A549 (cell line): ENCODE results near the gene NAV3.

Source experiments
- GATA3 ChIP-seq: IDR thresholded peaks from 2 replicates; pipeline ENCODE4 v1.6.1; 2012; ENCODE audit warnings: borderline replicate concordance
- HOXA7 ChIP-seq: fragments of 250-450 bp; sonication (Bioruptor Pico); IDR thresholded peaks from 2 replicates; pipeline ENCODE4 v1.5.0; 2020; ENCODE audit warnings: mild to moderate bottlenecking, moderate library complexity
- JUNB ChIP-seq: fragments of >200 bp; sonication (Bioruptor Twin); formaldehyde crosslinking; IDR thresholded peaks from 2 replicates; pipeline ENCODE4 v1.6.1; 2016
- KDM1A ChIP-seq: fragments of 200-600 bp; sonication (generic); IDR thresholded peaks from 2 replicates; pipeline ENCODE4 v1.6.1; 2016; ENCODE audit warnings: low read depth, mild to moderate bottlenecking
- NFE2L2 ChIP-seq: fragments of 150-350 bp; conservative IDR thresholded peaks from 2 replicates; pipeline ENCODE4 v1.6.1; 2014; ENCODE audit warnings: low read length
- PHF8 ChIP-seq: fragments of 200-600 bp; sonication (generic); IDR thresholded peaks from 2 replicates; pipeline ENCODE4 v1.6.1; 2016; ENCODE audit warnings: low read depth, mild to moderate bottlenecking, antibody characterized with exemption, moderate library complexity, borderline replicate concordance
- POLR2A ChIP-seq: IDR thresholded peaks from 2 replicates; pipeline ENCODE4 v1.6.1; 2012; ENCODE audit warnings: mild to moderate bottlenecking, low read length
- RFX5 ChIP-seq: fragments of 450-650 bp; IDR thresholded peaks from 2 replicates; pipeline ENCODE4 v1.7.1; 2014; ENCODE audit warnings: antibody characterized with exemption, mild to moderate bottlenecking, moderate library complexity
- SMC3 ChIP-seq: fragments of >200 bp; sonication (Bioruptor Twin); formaldehyde crosslinking; IDR thresholded peaks from 3 replicates; pipeline ENCODE4 v1.6.1; 2018; ENCODE audit warnings: inconsistent platforms
- TP53 ChIP-seq: fragments of 250-450 bp; sonication (Bioruptor Pico); IDR thresholded peaks from 2 replicates; pipeline ENCODE4 v1.5.0; 2021; ENCODE audit warnings: mild to moderate bottlenecking, moderate library complexity
- USF2 ChIP-seq: fragments of 450-650 bp; IDR thresholded peaks from 2 replicates; pipeline ENCODE4 v1.6.1; 2014; ENCODE audit warnings: antibody characterized with exemption
- TF ChIP-seq, protein P1 (sequence below): fragments of >200 bp; sonication (Bioruptor Twin); formaldehyde crosslinking; IDR thresholded peaks from 3 replicates; pipeline ENCODE4 v1.5.1; 2016
- TF ChIP-seq, protein P2 (sequence below): IDR thresholded peaks from 2 replicates; pipeline ENCODE4 v1.6.1; 2012

DNA sequence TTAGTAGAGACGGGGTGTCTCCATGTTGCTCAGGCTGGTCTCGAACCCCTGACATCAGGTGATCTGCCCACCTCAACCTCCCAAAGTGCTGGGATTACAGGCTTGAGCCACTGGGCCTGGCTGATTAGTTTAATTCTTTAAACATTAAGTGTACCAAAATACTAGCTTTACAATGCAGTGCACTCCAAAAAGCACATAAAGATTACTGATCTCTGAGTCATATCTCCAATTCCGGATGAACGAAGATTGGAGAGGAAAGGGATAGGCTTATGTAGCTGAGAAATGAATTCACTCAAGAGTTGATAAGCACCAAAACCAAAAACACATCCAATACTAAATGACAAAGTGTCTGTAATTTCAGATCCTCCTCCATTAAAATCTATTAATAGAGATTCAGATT lies 15.1 kb downstream of the NAV3 start:
- TF ChIP-seq, protein P1, sequence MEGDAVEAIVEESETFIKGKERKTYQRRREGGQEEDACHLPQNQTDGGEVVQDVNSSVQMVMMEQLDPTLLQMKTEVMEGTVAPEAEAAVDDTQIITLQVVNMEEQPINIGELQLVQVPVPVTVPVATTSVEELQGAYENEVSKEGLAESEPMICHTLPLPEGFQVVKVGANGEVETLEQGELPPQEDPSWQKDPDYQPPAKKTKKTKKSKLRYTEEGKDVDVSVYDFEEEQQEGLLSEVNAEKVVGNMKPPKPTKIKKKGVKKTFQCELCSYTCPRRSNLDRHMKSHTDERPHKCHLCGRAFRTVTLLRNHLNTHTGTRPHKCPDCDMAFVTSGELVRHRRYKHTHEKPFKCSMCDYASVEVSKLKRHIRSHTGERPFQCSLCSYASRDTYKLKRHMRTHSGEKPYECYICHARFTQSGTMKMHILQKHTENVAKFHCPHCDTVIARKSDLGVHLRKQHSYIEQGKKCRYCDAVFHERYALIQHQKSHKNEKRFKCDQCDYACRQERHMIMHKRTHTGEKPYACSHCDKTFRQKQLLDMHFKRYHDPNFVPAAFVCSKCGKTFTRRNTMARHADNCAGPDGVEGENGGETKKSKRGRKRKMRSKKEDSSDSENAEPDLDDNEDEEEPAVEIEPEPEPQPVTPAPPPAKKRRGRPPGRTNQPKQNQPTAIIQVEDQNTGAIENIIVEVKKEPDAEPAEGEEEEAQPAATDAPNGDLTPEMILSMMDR: no peak
- TF ChIP-seq GATA3: no peak
- TF ChIP-seq KDM1A: no peak
- TF ChIP-seq TP53 (CRISPR knock-in tag): no peak
- no peak for TF ChIP-seq USF2
- no peak for TF ChIP-seq POLR2A
- TF ChIP-seq SMC3: no peak
- no peak for TF ChIP-seq JUNB
- no peak for TF ChIP-seq NFE2L2
- no peak for TF ChIP-seq HOXA7 (CRISPR knock-in tag)
- no peak for TF ChIP-seq RFX5
- TF ChIP-seq, protein P2, sequence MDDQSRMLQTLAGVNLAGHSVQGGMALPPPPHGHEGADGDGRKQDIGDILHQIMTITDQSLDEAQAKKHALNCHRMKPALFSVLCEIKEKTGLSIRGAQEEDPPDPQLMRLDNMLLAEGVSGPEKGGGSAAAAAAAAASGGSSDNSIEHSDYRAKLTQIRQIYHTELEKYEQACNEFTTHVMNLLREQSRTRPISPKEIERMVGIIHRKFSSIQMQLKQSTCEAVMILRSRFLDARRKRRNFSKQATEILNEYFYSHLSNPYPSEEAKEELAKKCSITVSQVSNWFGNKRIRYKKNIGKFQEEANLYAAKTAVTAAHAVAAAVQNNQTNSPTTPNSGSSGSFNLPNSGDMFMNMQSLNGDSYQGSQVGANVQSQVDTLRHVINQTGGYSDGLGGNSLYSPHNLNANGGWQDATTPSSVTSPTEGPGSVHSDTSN: no peak
- no peak for TF ChIP-seq PHF8
